Common myeloid progenitor, CD34-positive (primary cell): ENCODE results near the gene PRR32.

Source experiments
- CTCF ChIA-PET: fragments of 350-600 bp; sonication (Branson Sonifier 250); formaldehyde crosslinking; loops from one replicate; lab custom pipeline; 2021; ENCODE audit warnings: antibody characterized with exemption; lab: Charles Lee
- POLR2A ChIA-PET: fragments of 350-600 bp; sonication (Branson Sonifier 250); formaldehyde crosslinking; loops from one replicate; lab custom pipeline; 2021; ENCODE audit warnings: antibody characterized with exemption; lab: Charles Lee
- DNase-seq, 3 donors: peaks; one replicate each; pipeline versions ENCODE4 v3.0.0 to v3.0.0-alpha.2; 2013
- H3K27ac ChIP-seq, 2 experiments: 1 replicate in 1 of 2; 2 replicates in 1 of 2; pipeline ENCODE4 v1.7.0; 2013; ENCODE audit warnings: inconsistent platforms in 2 of 2, low read length in 2 of 2, mild to moderate bottlenecking in 2 of 2, low read depth in 1 of 2, moderate library complexity in 1 of 2; ENCODE audit not compliant: severe bottlenecking in 2 of 2, insufficient read depth in 1 of 2, poor library complexity in 1 of 2
- H3K27me3 ChIP-seq, 5 experiments: replicated peaks in 2 of 5; 1 replicate in 3 of 5; 2 replicates in 2 of 5; pipeline versions ENCODE4 v1.6.1 to v1.7.0; 2013; ENCODE audit warnings: low read length in 4 of 5, mild to moderate bottlenecking in 2 of 5, moderate library complexity in 2 of 5, inconsistent platforms in 1 of 5; ENCODE audit not compliant: insufficient read depth in 5 of 5, control insufficient read depth in 4 of 5
- H3K36me3 ChIP-seq, 4 experiments: 1 replicate in 2 of 4; 2 replicates in 2 of 4; pipeline versions ENCODE4 v1.6.1 to v1.7.0; 2013; ENCODE audit warnings: low read length in 3 of 4, control low read depth in 1 of 4, mild to moderate bottlenecking in 1 of 4; ENCODE audit not compliant: control insufficient read depth in 4 of 4, insufficient read depth in 4 of 4
- H3K4me1 ChIP-seq, 4 experiments: 1 replicate in 3 of 4; 2 replicates in 1 of 4; pipeline versions ENCODE4 v1.6.1 to v1.7.1; 2013; ENCODE audit warnings: low read length in 3 of 4, mild to moderate bottlenecking in 3 of 4, control low read depth in 1 of 4, inconsistent platforms in 1 of 4, moderate library complexity in 1 of 4; ENCODE audit not compliant: control insufficient read depth in 4 of 4, insufficient read depth in 4 of 4; ENCODE audit errors: control extremely low read depth in 1 of 4
- H3K4me3 ChIP-seq, 7 experiments: 1 replicate in 4 of 7; 2 replicates in 3 of 7; pipeline versions ENCODE4 v1.5.1 to v1.7.0; 2013; ENCODE audit warnings: mild to moderate bottlenecking in 7 of 7, low read length in 6 of 7, moderate library complexity in 6 of 7, inconsistent platforms in 2 of 7, low read depth in 2 of 7, control low read depth in 1 of 7; ENCODE audit not compliant: insufficient read depth in 4 of 7, control insufficient read depth in 1 of 7; ENCODE audit errors: extremely low read depth in 1 of 7
- H3K9me3 ChIP-seq, 5 experiments: 1 replicate in 4 of 5; 2 replicates in 1 of 5; pipeline versions ENCODE4 v1.6.1 to v1.7.1; 2013; ENCODE audit warnings: low read length in 4 of 5, mild to moderate bottlenecking in 2 of 5, inconsistent platforms in 1 of 5, low read depth in 1 of 5, moderate library complexity in 1 of 5; ENCODE audit not compliant: control insufficient read depth in 4 of 5, insufficient read depth in 2 of 5; ENCODE audit errors: control extremely low read depth in 1 of 5
- WGBS: methylation state at CpG from one replicate; pipeline ENCODE4 v1.1.5; 2013; ENCODE audit not compliant: insufficient coverage; 5-methylcytosine and 5-hydroxymethylcytosine counted together

The PRR32 gene

DNA sequence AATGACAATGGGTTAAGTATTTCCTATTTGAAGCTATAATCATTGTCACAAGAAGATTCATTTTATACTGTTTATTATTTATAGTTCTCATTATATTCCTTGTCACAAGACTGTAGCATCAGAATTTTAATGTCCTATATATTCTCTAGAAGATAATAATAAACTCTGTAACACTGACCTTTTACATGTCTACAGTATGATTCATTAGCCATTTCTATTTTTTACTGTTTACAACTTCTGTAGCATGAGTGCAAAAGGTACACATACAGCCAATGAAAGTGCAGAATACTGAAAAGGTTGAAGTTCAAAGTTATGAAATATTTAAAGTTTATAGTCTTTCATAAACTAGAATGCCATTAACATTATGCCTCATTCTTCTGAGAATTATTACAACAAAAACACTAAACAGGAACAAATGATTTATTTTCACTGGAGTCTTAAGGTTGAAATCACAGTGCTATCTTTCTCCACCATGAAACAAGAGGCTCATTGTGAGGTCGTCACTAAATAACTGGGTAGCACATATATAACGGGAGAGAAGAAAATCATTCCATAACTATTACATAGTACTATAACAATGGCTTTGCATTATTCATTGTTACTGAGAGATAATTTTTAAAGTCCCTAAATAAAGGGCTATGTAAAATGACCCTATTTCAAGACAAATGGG is 4.9 kb downstream of the PRR32 start:
- H3K4me1 ChIP-seq: no peaks in the 10 kb centered on the region
- ChIA-PET CTCF (no interaction called here), POLR2A (no interaction called here)
- no peak for DNase-seq
- no peak overlapping the region for H3K27ac ChIP-seq
- no peaks in the 10 kb centered on the region for H3K36me3 ChIP-seq
- H3K9me3 ChIP-seq: no peaks in the 10 kb centered on the region
- WGBS: no CpG with 5 or more reads among the region's 2 CpGs
- no peak overlapping the region for H3K4me3 ChIP-seq
- no peaks in the 10 kb centered on the region for H3K27me3 ChIP-seq

DNA sequence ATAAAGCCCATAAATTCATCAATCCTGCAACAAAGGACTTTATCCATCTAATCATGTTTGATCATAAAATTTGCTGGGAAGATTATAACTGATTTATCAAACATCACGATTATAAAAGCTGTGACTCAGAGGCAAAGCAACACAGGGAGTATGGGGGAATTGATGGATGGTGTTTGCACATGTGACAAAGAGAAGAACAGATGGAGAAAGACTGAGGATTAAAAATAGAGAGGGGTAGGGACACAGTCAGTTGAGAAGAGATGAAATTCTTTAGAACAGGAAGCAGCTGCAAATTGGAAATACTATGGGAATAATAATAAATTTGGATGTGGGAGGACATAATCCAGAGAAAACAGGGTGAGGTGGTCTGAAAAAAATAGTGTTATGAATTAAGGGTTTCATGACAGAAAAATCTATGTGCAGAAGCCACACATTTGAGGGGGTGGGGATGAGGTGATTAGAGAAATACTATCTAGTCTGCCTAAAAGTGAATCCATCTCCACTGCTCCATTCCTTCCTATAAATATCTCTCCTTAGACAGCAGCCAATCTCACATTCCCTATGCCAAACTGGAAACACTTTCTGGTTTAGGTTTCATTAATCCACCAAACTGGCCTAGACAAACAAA is 6.2 kb downstream of the PRR32 start:
- no peaks in the 10 kb centered on the region for H3K9me3 ChIP-seq
- 63% methylated on average over 1 of the region's 1 CpG for WGBS

DNA sequence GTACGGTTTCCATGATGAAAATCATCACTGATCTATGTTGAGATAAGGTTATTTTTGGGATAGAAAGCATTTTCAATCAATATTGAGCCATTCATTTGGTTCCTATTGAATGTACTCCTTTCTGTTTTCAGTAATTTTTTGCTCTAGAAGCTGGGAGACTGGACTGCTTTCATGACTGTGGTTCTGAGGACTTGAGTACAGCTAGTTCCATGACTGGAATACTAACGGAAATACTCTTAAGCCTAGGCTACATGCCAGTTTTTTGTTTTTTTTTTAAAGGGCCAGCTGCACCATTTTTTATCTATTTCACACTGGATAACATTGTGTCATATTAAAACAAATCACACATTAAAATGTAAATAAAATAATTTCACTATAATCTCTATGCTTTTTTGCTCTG is 16.7 kb downstream of the PRR32 start:
- H3K9me3 ChIP-seq: no peaks in the 10 kb centered on the region
- H3K4me1 ChIP-seq: no peaks in the 10 kb centered on the region
- H3K27me3 ChIP-seq: no peaks in the 10 kb centered on the region
- H3K36me3 ChIP-seq: no peaks in the 10 kb centered on the region
- ChIA-PET POLR2A (no interaction called here), CTCF (interaction anchor here (0.5 kb wide), 1 partner anchor 12 kb away, joined by 3 read pairs; no protein-coding TSS in a partner anchor)
- DNase-seq: no peak
- 71% methylated on average over 1 of the region's 2 CpGs for WGBS
- H3K4me3 ChIP-seq: no peak overlapping the region
- no peak overlapping the region for H3K27ac ChIP-seq

More for the DNA sequence above, 6.2 kb downstream of the PRR32 start:
- H3K36me3 ChIP-seq: no peaks in the 10 kb centered on the region
- H3K4me1 ChIP-seq: no peaks in the 10 kb centered on the region
- H3K27ac ChIP-seq: no peak overlapping the region
- ChIA-PET POLR2A (no interaction called here), CTCF (no interaction called here)
- H3K4me3 ChIP-seq: no peak overlapping the region
- no peaks in the 10 kb centered on the region for H3K27me3 ChIP-seq
- no peak for DNase-seq

DNA sequence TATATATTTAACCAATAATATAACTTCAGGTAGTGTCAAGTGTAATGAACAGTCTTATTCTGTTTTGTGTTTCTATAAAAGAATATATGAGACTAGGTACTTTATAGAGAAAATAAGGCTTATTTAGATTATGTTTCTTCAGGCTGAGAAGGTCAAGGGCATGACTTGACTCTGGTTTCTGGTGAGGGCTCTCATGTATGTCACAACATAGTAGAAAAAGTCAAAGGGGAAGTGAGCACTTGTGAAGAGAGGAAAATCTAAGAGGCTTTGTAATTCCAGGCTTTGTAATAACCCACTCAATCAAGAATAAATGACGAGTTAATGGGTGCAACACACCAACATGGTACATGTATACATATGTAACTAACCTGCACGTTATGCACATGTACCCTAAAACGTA is 27.6 kb downstream of the PRR32 start:
- CTCF ChIA-PET: no interaction called here
- no CpG with 5 or more reads among the region's 3 CpGs for WGBS
- no peaks in the 10 kb centered on the region for H3K27me3 ChIP-seq
- no peak overlapping the region for H3K4me3 ChIP-seq
- POLR2A ChIA-PET: no interaction called here
- H3K36me3 ChIP-seq: no peaks in the 10 kb centered on the region
- no peaks in the 10 kb centered on the region for H3K9me3 ChIP-seq
- no peaks in the 10 kb centered on the region for H3K4me1 ChIP-seq
- H3K27ac ChIP-seq: no peak overlapping the region
- no peak for DNase-seq

DNA sequence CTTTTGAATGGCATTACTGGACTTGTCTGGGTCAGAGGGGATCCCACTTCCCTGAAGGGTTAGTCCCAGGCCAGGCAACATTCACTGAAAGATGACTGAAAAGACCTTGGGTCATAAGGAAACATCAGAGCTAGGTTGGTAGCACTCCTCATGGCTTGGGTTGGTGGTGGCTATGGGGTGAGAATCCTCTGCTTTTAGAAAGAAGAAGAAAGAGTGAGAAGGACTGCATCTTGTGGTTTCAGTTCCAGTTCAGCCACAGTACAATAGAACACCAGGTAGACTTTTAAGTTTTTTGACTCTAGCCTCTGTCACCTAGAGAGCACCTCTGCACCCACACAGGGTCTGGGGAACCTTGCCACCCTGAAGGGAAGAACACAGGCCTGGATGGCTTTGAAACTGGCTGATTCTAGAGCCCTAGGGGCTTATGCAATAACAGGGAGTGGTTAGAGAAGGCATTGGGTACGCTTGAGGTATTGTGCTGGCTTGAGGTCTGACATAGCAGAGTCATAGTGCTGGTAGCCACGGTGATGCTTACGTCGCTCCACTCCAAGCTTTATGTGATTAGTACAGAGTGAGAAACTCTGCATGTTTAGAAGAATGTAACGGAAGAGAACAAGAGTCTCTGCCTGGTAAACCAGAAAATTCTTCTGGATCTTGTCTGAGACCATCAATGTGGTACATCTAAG is 36.5 kb downstream of the PRR32 start:
- Histone ChIP-seq H3K36me3 (no peaks in the 10 kb centered on the region), H3K9me3 (no peaks in the 10 kb centered on the region), H3K4me3 (no peak overlapping the region), H3K27ac (no peak overlapping the region), H3K4me1 (no peaks in the 10 kb centered on the region), H3K27me3 (no peaks in the 10 kb centered on the region)
- CTCF ChIA-PET: no interaction called here
- 94% methylated on average over 5 of the region's 5 CpGs for WGBS
- no peak for DNase-seq
- POLR2A ChIA-PET: no interaction called here
